Measurements from ENCODE around the gene KIF26A.

KIF26A gene

DNA sequence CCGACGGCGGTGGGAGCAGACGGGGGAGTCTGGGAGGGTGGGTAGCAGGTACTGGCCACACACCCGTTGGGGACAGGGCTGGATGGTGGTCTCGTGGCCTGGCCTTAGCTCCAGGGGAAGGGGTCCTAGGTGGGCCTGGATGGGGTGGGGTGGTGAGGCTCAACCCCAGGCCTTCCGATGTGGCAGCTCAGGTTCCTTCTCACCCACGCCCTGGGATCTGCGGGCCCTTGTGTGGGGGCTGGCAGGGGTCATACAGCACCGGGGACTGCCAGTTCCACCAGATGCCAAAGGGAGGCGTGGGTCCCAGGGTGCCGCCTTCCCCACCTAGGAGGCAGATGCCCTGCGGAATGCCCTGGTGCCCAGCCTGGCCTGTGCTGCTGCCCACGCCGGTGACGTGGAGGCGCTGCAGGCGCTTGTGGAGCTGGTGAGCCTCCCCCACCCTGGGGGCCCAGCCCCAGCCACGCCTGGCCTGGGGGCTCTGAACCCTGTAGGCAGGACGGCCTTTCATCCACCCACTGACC is 31.9 kb upstream of the KIF26A start:
- Mint-ChIP-seq H3K27ac (no peak overlapping the region), H3K4me3 (no peak overlapping the region), H3K4me1 (ENCODE audit: low read depth) (no peaks in the 10 kb centered on the region), H3K9me3 (no peaks in the 10 kb centered on the region), H3K36me3 (ENCODE audit: low read depth) (no peaks in the 10 kb centered on the region), H3K27me3 (no peaks in the 10 kb centered on the region)

DNA sequence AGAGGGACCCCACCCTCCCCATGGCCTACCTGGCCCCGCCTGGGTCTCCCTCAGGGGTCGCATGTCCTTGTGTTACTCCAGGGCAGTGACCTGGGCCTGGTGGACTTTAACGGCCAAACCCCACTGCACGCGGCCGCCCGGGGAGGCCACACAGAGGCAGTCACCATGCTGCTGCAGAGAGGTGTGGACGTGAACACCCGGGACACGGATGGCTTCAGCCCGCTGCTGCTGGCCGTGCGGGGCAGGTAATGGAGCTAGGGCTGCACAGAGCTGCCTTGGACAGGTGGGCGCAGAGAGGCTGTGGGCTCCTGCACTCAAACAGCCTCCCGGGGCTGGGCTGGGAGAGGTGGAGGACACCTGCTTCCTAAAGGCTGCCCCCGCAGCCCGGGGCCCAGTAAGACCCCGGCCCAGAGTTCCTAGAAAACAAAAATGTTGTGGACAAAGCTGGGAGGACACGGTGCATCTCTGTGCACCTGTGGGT is 31.2 kb upstream of the KIF26A start:
- Mint-ChIP-seq H3K36me3 (ENCODE audit: low read depth) (no peaks in the 10 kb centered on the region), H3K27me3 (no peaks in the 10 kb centered on the region), H3K4me3 (no peak overlapping the region), H3K9me3 (no peaks in the 10 kb centered on the region), H3K27ac (no peak overlapping the region), H3K4me1 (ENCODE audit: low read depth) (no peaks in the 10 kb centered on the region)

DNA sequence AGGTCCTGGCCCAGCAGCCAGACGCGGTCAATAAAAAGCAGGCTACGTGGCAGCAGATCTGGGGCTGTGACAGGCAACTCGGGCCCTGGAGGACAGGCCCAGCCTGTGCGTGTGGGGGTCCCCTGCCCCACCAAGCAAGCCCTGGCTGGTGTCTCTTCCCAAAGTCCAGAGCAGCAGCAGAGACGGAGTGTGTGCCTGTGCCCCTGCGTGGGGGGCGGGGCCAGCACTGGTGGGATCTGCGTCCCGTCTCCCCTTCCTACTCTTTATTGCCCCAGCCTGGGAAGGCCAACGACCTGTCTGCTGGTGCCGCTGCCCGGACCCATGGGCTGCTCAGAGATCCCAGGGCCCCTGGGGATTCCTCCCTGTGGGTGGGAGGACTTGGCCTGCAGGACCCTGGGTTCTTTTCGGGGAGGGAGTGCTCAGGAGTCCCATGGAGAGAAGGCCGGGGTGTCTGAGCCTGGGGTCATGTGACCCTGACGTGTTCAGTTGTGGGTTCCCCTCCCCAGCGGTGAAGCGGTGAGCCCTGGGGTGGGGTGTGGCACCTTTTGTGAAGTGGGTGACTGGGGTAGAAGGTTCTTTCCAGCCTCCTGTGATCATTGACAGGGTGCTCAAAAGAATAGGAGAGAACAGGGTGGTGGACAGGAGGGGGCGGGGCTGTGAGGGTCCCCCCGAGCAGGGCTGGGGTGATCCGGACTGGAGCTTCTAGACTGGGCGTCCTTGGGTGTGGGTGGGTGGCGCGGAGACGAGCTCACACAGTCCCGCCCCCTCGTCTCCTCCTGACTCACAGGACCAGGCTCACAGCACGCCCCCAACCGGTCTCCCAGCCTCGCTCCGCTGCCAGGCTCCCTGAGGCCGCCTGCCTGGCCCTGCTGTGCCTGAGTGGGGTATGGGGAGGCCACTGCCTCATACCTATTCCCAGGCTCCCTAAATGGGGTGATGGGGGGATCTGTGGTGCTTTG is 30.5 kb upstream of the KIF26A start:
- Mint-ChIP-seq H3K9me3 (no peaks in the 10 kb centered on the region), H3K4me3 (no peak overlapping the region), H3K27ac (no peak overlapping the region), H3K4me1 (ENCODE audit: low read depth) (no peaks in the 10 kb centered on the region), H3K36me3 (ENCODE audit: low read depth) (no peaks in the 10 kb centered on the region), H3K27me3 (no peaks in the 10 kb centered on the region)

DNA sequence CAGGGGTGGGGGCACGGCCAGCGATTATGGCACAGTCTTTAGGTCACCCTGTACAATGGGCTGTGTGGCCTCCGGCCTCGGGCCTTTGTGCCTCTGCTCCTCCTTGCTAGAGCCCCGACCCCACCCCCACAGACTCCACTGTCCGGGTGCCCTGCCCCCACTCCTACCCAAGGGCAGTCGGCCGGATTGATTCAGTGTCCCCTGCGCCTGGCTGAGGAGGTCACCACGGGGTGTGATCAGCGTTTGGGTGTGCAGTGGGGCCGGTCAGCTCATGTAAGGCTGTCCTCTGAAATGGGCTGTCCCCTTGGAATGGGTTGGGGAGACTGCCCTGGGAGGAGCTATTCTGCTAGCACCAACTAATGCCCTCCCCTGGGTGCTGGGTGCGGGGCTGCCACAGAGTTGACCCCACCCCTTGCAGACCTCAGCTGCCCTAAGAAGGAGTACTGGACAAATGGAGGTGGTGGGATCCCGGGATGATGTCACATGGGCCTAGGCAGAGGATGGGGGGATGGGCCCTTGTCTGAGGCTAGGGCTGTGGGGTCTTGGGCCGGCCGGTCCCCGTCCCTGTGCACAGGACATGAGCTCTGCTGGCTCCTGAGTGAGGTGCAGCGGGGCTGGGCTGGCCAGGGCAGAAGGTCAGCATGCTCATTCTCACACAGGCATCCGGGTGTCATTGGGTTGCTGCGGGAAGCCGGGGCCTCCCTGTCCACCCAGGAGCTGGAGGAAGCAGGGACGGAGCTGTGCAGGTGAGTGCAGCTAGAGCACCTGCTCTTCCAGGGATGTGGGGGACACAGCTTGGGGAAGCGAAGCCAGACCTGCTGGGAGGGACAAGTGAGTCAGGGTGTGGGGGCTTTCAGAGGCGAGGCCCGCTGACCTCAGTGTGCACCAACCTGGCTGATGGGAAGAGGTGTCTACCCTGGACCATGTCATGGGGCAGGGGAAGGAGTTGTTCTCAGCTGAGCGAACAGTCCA is 29.5 kb upstream of the KIF26A start:
- no peaks in the 10 kb centered on the region for H3K36me3 Mint-ChIP-seq (ENCODE audit: low read depth)
- no peaks in the 10 kb centered on the region for H3K27me3 Mint-ChIP-seq
- H3K27ac Mint-ChIP-seq, result no peak overlapping the region
- H3K4me3 Mint-ChIP-seq, result no peak overlapping the region
- no peaks in the 10 kb centered on the region for H3K4me1 Mint-ChIP-seq (ENCODE audit: low read depth)
- no peaks in the 10 kb centered on the region for H3K9me3 Mint-ChIP-seq

DNA sequence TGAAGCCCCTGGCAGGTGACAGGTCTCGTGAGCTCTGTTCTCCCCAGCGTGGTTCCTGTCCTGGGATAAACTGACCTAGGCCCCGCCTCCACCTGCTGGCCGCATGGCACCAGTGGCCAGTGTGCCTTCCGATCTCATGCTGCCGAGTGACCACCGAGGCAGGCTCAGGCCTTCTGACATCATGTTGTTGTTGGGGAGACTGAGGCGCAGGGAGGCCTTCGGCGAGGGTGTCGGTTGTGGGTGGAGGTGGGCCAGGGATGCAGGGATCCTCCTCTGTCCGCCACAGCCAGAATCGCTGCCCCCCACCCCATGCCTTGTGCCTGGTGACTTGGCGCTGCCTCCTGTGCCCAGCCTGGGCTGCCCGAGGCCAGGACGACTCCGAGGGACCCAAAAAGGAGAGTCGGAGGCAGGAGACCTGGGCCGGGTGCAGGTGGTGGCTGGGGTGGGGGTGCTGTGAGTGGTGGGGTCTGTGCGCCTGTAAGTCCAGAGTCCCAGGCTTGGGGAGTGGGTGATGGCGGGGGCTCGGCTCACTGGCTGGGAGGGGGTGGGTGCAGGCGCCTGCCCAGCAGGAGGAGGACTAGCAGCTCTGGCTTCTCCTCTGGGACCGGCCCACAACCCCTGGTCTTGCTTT is 28.5 kb upstream of the KIF26A start:
- H3K27me3 Mint-ChIP-seq, result no peaks in the 10 kb centered on the region
- H3K36me3 Mint-ChIP-seq (ENCODE audit: low read depth), result no peaks in the 10 kb centered on the region
- no peak overlapping the region for H3K27ac Mint-ChIP-seq
- no peak overlapping the region for H3K4me3 Mint-ChIP-seq
- no peaks in the 10 kb centered on the region for H3K9me3 Mint-ChIP-seq
- H3K4me1 Mint-ChIP-seq (ENCODE audit: low read depth), result no peaks in the 10 kb centered on the region

DNA sequence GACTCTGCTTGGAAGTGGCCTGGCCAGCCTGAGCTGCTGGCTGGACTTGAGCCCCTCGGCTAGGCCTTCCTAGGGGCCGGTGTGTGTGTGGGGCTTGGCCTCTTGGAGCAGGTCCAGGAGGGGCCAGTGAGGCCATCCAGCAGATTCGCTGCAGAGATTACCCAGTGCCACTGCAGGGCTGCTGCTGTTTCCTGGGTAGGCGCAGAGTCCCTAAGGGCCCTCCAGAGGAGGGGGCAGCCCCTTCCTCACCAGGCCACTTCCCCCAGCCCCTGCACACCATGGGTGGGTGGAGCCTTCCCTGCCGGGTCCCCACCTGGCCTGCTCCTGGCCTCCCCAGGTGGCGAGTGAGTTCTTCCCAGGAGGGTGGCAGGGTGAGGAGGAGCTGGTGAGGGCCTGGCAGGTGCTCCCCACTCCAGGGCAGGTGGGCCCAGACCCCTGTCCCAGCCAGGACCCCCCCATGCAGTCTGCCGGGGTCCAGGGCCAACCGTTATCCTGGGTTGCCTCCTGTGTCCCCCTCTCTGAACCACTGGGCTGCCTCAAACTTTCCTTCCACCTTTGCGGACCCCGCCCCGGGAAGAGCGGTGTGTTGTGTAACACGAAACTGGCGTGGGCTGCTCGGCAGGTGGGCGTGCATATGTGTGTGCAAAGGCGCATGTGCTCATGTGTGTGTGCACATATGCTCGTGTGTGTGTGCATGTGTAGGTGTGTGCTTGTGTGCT is 27.7 kb upstream of the KIF26A start:
- Mint-ChIP-seq H3K4me1 (ENCODE audit: low read depth) (no peaks in the 10 kb centered on the region), H3K9me3 (no peaks in the 10 kb centered on the region), H3K27ac (no peak overlapping the region), H3K4me3 (no peak overlapping the region), H3K27me3 (peaks cover 7% of the 10 kb centered on the region), H3K36me3 (ENCODE audit: low read depth) (no peaks in the 10 kb centered on the region)

GRCh38 chr14:104111301-104112112 is 26.9 kb upstream of the KIF26A start:
- H3K27me3 Mint-ChIP-seq, result peaks cover 9% of the 10 kb centered on the region
- H3K36me3 Mint-ChIP-seq (ENCODE audit: low read depth), result no peaks in the 10 kb centered on the region
- H3K4me3 Mint-ChIP-seq, result no peak overlapping the region
- no peaks in the 10 kb centered on the region for H3K9me3 Mint-ChIP-seq
- H3K27ac Mint-ChIP-seq, result no peak overlapping the region
- H3K4me1 Mint-ChIP-seq (ENCODE audit: low read depth), result no peaks in the 10 kb centered on the region

GRCh38 chr14:104112113-104112505 is 26.3 kb upstream of the KIF26A start:
- Mint-ChIP-seq H3K27me3 (peaks cover 9% of the 10 kb centered on the region), H3K4me3 (no peak overlapping the region), H3K27ac (no peak overlapping the region), H3K4me1 (ENCODE audit: low read depth) (no peaks in the 10 kb centered on the region), H3K9me3 (no peaks in the 10 kb centered on the region), H3K36me3 (ENCODE audit: low read depth) (no peaks in the 10 kb centered on the region)

- peaks cover 9% of the 10 kb centered on the region for H3K27me3 Mint-ChIP-seq
- no peak overlapping the region for H3K4me3 Mint-ChIP-seq
- no peaks in the 10 kb centered on the region for H3K36me3 Mint-ChIP-seq (ENCODE audit: low read depth)
- H3K9me3 Mint-ChIP-seq, result no peaks in the 10 kb centered on the region
- no peak overlapping the region for H3K27ac Mint-ChIP-seq
- no peaks in the 10 kb centered on the region for H3K4me1 Mint-ChIP-seq (ENCODE audit: low read depth)
These were observed 25.5 kb upstream of the KIF26A start for GRCh38 chr14:104112609-104113571.

GRCh38 chr14:104113631-104114420 is 24.6 kb upstream of the KIF26A start:
- no peaks in the 10 kb centered on the region for H3K4me1 Mint-ChIP-seq (ENCODE audit: low read depth)
- H3K9me3 Mint-ChIP-seq, result no peaks in the 10 kb centered on the region
- no peak overlapping the region for H3K4me3 Mint-ChIP-seq
- H3K36me3 Mint-ChIP-seq (ENCODE audit: low read depth), result no peaks in the 10 kb centered on the region
- no peak overlapping the region for H3K27ac Mint-ChIP-seq
- H3K27me3 Mint-ChIP-seq, result peaks cover 17% of the 10 kb centered on the region

DNA sequence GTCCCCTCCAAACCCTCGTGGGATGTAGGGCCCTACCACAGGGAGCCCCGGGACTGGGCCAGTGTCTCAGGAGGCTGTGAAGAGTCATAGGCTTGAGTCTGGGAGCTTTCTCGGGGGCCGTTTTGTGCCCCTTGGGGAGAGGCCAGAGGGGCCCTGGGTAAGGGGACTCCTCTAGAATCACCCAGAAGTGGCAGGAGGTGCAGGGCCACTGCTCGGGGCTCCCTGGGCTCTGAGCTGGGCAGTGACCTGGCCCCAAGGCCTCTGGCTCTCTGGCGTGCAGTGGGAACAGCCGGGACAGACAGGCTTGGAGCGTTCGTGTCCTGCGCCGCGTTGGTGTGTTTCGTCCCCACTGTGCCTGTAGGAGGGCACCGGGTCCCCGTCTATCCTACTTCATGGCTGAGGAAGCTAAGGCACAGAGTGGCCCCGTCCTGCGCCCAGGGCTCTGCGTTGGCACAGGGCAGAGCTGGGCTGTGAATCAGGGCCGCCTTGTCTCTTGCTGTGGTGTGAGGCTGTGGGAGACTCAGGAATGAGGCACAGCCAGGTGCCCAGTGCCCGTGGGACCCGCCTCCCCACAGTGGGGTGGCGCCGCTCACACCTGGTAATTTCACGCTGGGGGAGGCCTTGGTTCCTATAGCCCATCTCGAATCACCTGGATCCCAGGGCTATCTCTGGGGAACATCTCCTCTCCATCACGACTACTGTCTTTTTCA is 23.8 kb upstream of the KIF26A start:
- H3K4me1 Mint-ChIP-seq (ENCODE audit: low read depth), result no peaks in the 10 kb centered on the region

More for the DNA sequence above, 23.8 kb upstream of the KIF26A start:
- Mint-ChIP-seq H3K27ac (no peak overlapping the region), H3K27me3 (peaks cover 24% of the 10 kb centered on the region), H3K9me3 (no peaks in the 10 kb centered on the region), H3K36me3 (ENCODE audit: low read depth) (no peaks in the 10 kb centered on the region), H3K4me3 (no peak overlapping the region)

Measured in stimulated activated naive CD8-positive, alpha-beta T cell treated with anti-CD3 and anti-CD28 coated beads, Interleukin-15, Interleukin-2, amounts not matched to agents 100 ng/mL and 50 ng/mL, for 24 hours (primary cell).